NT2/D1 (cell line): Measurements from ENCODE around the gene C19orf85.
"Not testable (repeated sequence)": the region's sequence is repeated elsewhere in the genome, so short reads cannot be mapped to it uniquely, and the experiment has no call there.

Experiments
- DNase-seq: peaks from one replicate; pipeline ENCODE4 v3.0.0-alpha.2; 2011; ENCODE audit warnings: low read depth, low spot score
- H3K27me3 ChIP-seq: 2 replicates; pipeline ENCODE4 v1.6.0; 2011; ENCODE audit warnings: mild to moderate bottlenecking; ENCODE audit not compliant: insufficient read length, insufficient read depth
- H3K36me3 ChIP-seq: 2 replicates; pipeline ENCODE4 v1.6.1; 2011; ENCODE audit warnings: mild to moderate bottlenecking, low read length, mixed read lengths; ENCODE audit not compliant: insufficient read depth, insufficient read length
- H3K4me1 ChIP-seq: 2 replicates; pipeline ENCODE4 v1.5.1; 2011; ENCODE audit not compliant: insufficient read depth, insufficient read length
- H3K4me3 ChIP-seq: 2 replicates; pipeline ENCODE4 v1.5.1; 2011; ENCODE audit warnings: low read depth; ENCODE audit not compliant: insufficient read length
- H3K9ac ChIP-seq: 2 replicates; pipeline ENCODE4 v1.6.0; 2011; ENCODE audit warnings: low read depth; ENCODE audit not compliant: insufficient read length
- H3K9me3 ChIP-seq: 2 replicates; pipeline ENCODE4 v1.5.1; 2011; ENCODE audit warnings: mild to moderate bottlenecking, low read length; ENCODE audit not compliant: insufficient read depth
- SUZ12 ChIP-seq: IDR thresholded peaks from 2 replicates; pipeline ENCODE4 v1.6.1; 2011; ENCODE audit not compliant: insufficient read length, insufficient read depth; ENCODE audit errors: extremely low read depth
- YY1 ChIP-seq: IDR thresholded peaks from 2 replicates; pipeline ENCODE4 v1.6.1; 2011; ENCODE audit not compliant: insufficient read length, insufficient read depth
- ZNF274 ChIP-seq: IDR thresholded peaks from 2 replicates; pipeline ENCODE4 v1.6.1; 2011; ENCODE audit warnings: mild to moderate bottlenecking, low read depth, low read length

The C19orf85 gene

DNA sequence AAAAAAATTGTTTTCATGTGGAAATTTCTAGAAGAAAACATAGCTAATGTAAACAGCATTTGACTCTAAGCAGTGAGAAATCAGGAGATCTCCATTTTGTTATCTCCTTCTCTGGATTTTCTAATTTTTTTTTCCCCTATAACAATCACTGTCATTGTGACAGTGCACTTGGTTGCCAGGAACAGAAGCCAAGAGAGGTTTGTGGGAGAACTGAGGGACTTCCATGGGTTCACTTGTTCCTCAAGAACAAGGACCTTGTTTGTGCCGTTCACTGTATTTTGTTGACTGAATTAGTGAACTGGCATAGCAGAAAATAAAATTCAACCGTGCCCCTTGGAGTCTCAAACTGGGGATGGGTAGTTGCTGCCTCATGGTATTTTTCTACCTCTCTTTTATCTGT, 38.5 kb downstream of the C19orf85 start:
- H3K36me3 ChIP-seq, result no peaks in the 10 kb centered on the region
- H3K4me1 ChIP-seq, result peaks cover 2% of the 10 kb centered on the region
- DNase-seq, result no peak
- H3K4me3 ChIP-seq, result no peak overlapping the region
- H3K27me3 ChIP-seq, result no peaks in the 10 kb centered on the region
- no peaks in the 10 kb centered on the region; the same call in 1 of the 2 replicates for H3K9me3 ChIP-seq
- H3K9ac ChIP-seq, result no peak overlapping the region
- TF ChIP-seq SUZ12 (no peak), ZNF274 (no peak), YY1 (no peak)

DNA sequence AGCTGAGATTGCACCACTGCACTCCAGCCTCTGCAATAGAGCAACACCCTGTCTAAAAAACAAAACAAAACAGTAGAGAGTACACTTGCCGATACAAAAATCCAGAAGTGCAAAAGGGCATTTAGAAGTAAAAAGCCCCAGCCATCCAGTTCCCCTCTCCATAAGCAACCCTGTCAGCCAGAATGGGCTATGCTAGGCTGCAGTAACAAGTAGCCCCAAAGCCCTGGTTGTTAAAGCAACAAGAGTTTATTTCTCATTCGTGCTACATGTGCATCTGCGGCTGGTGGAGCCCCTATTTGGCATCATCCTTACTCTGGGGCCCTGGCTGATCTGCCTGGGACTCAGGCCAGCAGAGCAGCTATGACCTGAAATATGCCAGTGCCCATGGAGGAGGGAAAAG, 40.0 kb downstream of the C19orf85 start:
- no peak for DNase-seq
- Histone ChIP-seq H3K9ac (no peak overlapping the region), H3K27me3 (peaks cover 6% of the 10 kb centered on the region), H3K9me3 (peaks cover 7% of the 10 kb centered on the region; the same call in 1 of the 2 replicates), H3K36me3 (no peaks in the 10 kb centered on the region), H3K4me1 (peaks cover 2% of the 10 kb centered on the region), H3K4me3 (no peak overlapping the region)
- TF ChIP-seq YY1 (no peak), SUZ12 (no peak), ZNF274 (no peak)

DNA sequence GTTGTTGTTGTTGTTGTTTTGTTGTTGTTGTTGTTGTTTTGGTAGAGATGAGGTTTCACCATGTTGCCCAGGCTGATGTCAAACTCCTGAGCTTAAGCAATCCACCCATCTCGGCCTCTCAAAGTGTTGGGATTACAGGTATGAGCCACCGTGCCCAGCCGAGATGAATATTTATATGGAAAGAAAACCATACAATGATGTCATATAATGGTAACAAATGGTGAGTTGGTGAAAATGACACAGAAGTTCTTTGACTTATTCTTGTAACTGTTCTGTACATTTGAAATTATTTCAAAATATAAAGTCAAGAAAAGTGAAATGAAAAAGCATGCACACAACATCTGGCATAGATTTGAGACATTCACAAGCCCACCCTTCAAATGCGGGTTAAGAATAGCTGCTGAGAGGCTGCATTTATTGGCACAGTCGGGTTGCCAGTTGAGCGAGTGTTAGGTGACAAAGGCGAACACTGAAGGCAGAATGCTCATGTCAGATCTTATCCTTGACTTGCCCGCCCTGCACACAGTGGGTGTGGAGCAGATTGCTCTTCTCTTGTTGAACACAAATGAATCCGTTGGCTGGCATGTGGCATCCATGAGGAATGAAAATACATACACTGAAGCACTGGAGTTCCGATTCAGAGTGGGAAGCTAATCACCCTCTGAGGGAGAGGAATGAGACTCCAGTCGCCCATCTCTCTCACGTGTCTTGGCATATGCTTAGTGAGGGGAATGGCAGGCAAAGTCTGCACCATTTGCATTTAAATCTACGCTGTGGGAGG, 41.1 kb downstream of the C19orf85 start:
- no peak overlapping the region for H3K9ac ChIP-seq

DNA sequence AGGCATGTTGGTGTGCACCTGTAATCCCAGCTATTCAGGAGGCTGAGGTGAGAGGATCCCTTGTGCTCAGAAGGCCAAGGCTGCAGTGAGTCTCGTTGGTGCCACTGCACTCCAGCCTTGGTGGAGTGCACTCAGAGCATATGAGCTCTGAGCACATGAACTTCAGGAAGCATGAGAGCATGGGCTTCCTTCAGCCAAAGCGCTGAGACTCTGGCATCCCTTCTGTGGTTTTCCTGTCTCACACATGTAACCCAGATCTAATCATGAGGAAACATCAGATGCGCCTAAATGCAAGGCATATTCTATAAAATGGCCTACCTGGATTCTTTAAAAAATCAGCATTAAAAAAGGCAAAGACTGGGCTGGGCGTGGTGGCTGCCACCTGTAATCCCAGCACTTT, 43.3 kb downstream of the C19orf85 start:
- H3K27me3 ChIP-seq, H3K36me3 ChIP-seq, DNase-seq, H3K4me3 ChIP-seq, H3K9ac ChIP-seq, H3K4me1 ChIP-seq: not testable (repeated sequence)
- peaks cover 10% of the 10 kb centered on the region; the same call in 1 of the 2 replicates for H3K9me3 ChIP-seq

More for the DNA sequence above, 41.1 kb downstream of the C19orf85 start:
- TF ChIP-seq YY1 (no peak), SUZ12 (no peak), ZNF274 (no peak)
- no peak overlapping the region for H3K4me3 ChIP-seq
- peaks cover 10% of the 10 kb centered on the region; the same call in 1 of the 2 replicates for H3K9me3 ChIP-seq
- no peaks in the 10 kb centered on the region for H3K4me1 ChIP-seq
- peaks cover 10% of the 10 kb centered on the region for H3K27me3 ChIP-seq
- no peaks in the 10 kb centered on the region for H3K36me3 ChIP-seq
- no peak for DNase-seq

DNA sequence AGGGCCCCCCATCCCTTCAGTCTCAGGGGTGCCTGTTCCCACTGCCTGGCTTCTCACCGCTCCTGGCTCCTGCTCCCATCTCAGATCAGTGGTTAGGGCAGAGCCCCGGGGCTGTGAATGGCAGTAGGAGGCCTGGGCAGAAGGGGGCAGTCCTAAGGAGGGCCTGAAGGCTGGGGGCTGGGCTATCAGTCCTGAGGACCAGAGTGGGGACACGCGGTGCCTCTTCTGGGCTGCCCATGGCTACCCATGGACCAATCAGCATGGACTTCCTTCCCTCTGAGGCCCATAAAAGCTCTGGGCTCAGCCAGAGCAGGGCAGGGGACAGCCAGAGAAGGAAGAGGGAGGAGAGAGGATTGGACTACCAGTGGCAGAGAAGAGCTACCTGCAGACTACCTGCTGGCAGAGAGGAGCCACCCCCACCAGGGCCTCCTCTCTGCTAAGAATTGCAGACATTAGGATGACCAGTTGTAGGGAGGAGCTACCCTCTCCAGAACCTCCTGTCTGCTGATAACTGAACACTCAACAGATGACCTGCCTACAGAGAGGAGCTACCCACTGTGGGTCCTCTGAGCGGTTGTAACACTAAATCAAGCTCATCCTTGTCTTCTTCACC, 44.8 kb downstream of the C19orf85 start:
- Histone ChIP-seq H3K4me1 (no peaks in the 10 kb centered on the region), H3K9me3 (peaks cover 10% of the 10 kb centered on the region; the same call in 1 of the 2 replicates), H3K4me3 (no peak overlapping the region), H3K36me3 (no peaks in the 10 kb centered on the region), H3K9ac (no peak overlapping the region), H3K27me3 (peaks cover 10% of the 10 kb centered on the region)
- DNase-seq, result no peak
- TF ChIP-seq ZNF274 (no peak), YY1 (no peak), SUZ12 (no peak)

DNA sequence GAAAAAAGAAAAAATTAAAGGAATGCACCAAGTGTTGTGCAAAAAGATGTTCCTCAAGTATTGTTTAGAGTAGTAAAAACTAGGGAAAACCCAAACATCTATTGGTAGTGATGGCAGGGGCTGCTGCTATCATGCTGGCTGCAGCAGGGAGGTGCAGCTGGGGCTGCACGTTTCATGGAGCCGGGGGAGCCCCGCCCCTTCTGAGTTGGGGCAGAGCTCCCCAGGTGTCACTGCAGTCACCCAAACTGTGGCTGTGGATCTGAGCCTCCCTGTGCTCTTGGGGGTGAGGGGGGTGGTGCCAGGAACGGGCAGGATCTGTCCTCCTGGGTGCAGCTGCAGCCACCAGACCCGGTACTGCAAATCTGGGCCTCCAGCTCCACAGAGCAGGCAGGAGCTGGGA, 45.4 kb downstream of the C19orf85 start:
- TF ChIP-seq YY1 (no peak), ZNF274 (no peak), SUZ12 (no peak)
- H3K27me3 ChIP-seq, result peaks cover 10% of the 10 kb centered on the region
- H3K4me3 ChIP-seq, result no peak overlapping the region
- no peaks in the 10 kb centered on the region for H3K36me3 ChIP-seq
- DNase-seq, result no peak
- no peak overlapping the region for H3K9ac ChIP-seq
- H3K4me1 ChIP-seq, result no peaks in the 10 kb centered on the region
- H3K9me3 ChIP-seq, result peaks cover 10% of the 10 kb centered on the region; the same call in 1 of the 2 replicates

DNA sequence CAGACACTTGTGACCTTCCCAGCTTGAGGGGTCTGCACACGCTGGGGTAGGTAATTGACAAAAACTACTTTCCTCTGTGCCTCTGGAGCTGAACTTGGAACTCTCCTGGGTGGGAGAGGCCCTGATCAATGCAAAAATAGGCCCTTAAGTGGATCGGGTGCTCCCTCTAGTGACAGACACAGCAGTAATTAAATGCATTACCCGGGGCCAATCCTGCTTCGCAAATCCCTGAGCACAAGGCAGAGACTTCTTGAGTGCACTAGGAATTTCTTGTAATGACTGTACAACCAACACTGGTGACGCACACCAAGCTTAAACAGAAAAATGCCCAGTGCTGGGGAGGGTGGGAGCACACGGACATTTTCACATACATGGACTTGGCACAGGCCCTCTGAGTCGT, 46.4 kb downstream of the C19orf85 start:
- no peaks in the 10 kb centered on the region for H3K36me3 ChIP-seq
- DNase-seq, result peak; percentile 70
- peaks cover 10% of the 10 kb centered on the region; the same call in 1 of the 2 replicates for H3K9me3 ChIP-seq
- no peaks in the 10 kb centered on the region for H3K4me1 ChIP-seq
- no peak overlapping the region for H3K4me3 ChIP-seq
- TF ChIP-seq ZNF274 (no peak), SUZ12 (no peak), YY1 (no peak)
- peaks cover 10% of the 10 kb centered on the region for H3K27me3 ChIP-seq
- no peak overlapping the region for H3K9ac ChIP-seq
